GM12878 (cell line): ENCODE measurements around the gene RECQL5. TPM values are rescaled to one million over a fixed set of nuclear protein-coding genes. Genes with fewer than 3 reads are reported as not detected.

Source experiments
- BRCA1 ChIP-seq: IDR thresholded peaks from 2 replicates; pipeline ENCODE4 v1.6.1; 2011; ENCODE audit warnings: low read depth, low read length, improper control_type of control experiment
- CBFB ChIP-seq: IDR thresholded peaks from 2 replicates; pipeline ENCODE4 v1.6.1; 2016; ENCODE audit warnings: antibody characterized with exemption, low read depth
- CREB1 ChIP-seq: IDR thresholded peaks from 2 replicates; pipeline ENCODE4 v1.6.1; 2012; ENCODE audit warnings: low read depth, mild to moderate bottlenecking, inconsistent platforms
- FOS ChIP-seq: IDR thresholded peaks from 3 replicates; pipeline ENCODE4 v1.6.1; 2011; ENCODE audit warnings: borderline replicate concordance; ENCODE audit not compliant: insufficient read length; ENCODE audit errors: extremely low read depth
- GABPA ChIP-seq: IDR thresholded peaks from 2 replicates; pipeline ENCODE4 v1.6.1; 2014; ENCODE audit warnings: antibody characterized with exemption, low read depth, mild to moderate bottlenecking, inconsistent platforms
- HDAC2 ChIP-seq: fragments of 200-600 bp; sonication (generic); IDR thresholded peaks from 2 replicates; pipeline ENCODE4 v1.6.1; 2017
- MYB ChIP-seq: fragments of 150-350 bp; IDR thresholded peaks from 2 replicates; pipeline ENCODE4 v1.6.1; 2014; ENCODE audit warnings: mild to moderate bottlenecking, low read depth, low read length, borderline replicate concordance
- NR2C2 ChIP-seq: IDR thresholded peaks from 2 replicates; pipeline ENCODE4 v1.6.1; 2011; ENCODE audit warnings: borderline replicate concordance, low read depth; ENCODE audit not compliant: control insufficient read depth, insufficient read length
- NRF1 ChIP-seq: conservative IDR thresholded peaks from 2 replicates; pipeline ENCODE4 v1.6.1; 2011; ENCODE audit warnings: mild to moderate bottlenecking, low read depth, low read length, improper control_type of control experiment
- SMC3 ChIP-seq: IDR thresholded peaks from 2 replicates; pipeline ENCODE4 v1.6.1; 2011; ENCODE audit warnings: low read length, improper control_type of control experiment, borderline replicate concordance
- STAT1 ChIP-seq: fragments of 450-650 bp; conservative IDR thresholded peaks from 2 replicates; pipeline ENCODE4 v1.6.1; 2014; ENCODE audit warnings: antibody characterized with exemption, mild to moderate bottlenecking
- TCF3 ChIP-seq: IDR thresholded peaks from 2 replicates; pipeline ENCODE4 v1.6.1; 2012; ENCODE audit warnings: low read depth, mild to moderate bottlenecking, low read length, borderline replicate concordance; ENCODE audit not compliant: insufficient read depth
- ZNF207 ChIP-seq: fragments of 450-650 bp; IDR thresholded peaks from 2 replicates; pipeline ENCODE4 v1.6.1; 2014; ENCODE audit warnings: antibody characterized with exemption, mild to moderate bottlenecking, borderline replicate concordance
- ZNF622 ChIP-seq: fragments of 450-650 bp; IDR thresholded peaks from 2 replicates; pipeline ENCODE4 v1.6.1; 2017; ENCODE audit warnings: mild to moderate bottlenecking, inconsistent platforms
- polyA plus RNA-seq, 11 experiments: library from polyadenylated mRNA; depleted of rRNA in 4 of 11; unstranded in 6 of 11; stranded (reverse) in 5 of 11; fragments of >200 nt; fragmentation: Nextera tagmentation in 4 of 11; fragmentation: Illumina TruSeq in 1 of 11; extraction: Ambion mirVana in 4 of 11; extraction: Trizol in 1 of 11; gene quantifications; 1 replicate in 1 of 11; 2 replicates in 10 of 11; pipeline versions ENCODE4 v1.2.1 to v1.2.3, GENCODE V29; 2011 to 2016; ENCODE audit warnings: inconsistent platforms in 2 of 11, missing spikeins in 2 of 11, low read depth in 1 of 11
- total RNA-seq, 4 experiments: library from RNA; depleted of rRNA in 3 of 4; stranded (reverse); fragments of >200 nt in 3 of 4; fragmentation: Illumina TruSeq in 1 of 4; extraction: Trizol in 1 of 4; gene quantifications; 2 replicates each; pipeline versions ENCODE4 v1.2.1 to v1.2.3, GENCODE V29; 2013 to 2021
- TF ChIP-seq, protein P1 (sequence below): IDR thresholded peaks from 2 replicates; pipeline ENCODE4 v1.6.1; 2011; ENCODE audit warnings: mild to moderate bottlenecking, low read depth, low read length, moderate library complexity; ENCODE audit not compliant: insufficient replicate concordance
- TF ChIP-seq, protein P2 (sequence below): fragments of 450-650 bp; IDR thresholded peaks from 2 replicates; pipeline ENCODE4 v1.6.1; 2017; ENCODE audit warnings: antibody characterized with exemption, mild to moderate bottlenecking, moderate library complexity
- TF ChIP-seq, protein P3 (sequence below): IDR thresholded peaks from 2 replicates; pipeline ENCODE4 v1.6.1; 2012; ENCODE audit warnings: low read depth, low read length, improper control_type of control experiment
- TF ChIP-seq, protein P4 (sequence below), 3 experiments: IDR thresholded peaks in 2 of 3; conservative IDR thresholded peaks in 1 of 3; 2 replicates each; pipeline ENCODE4 v1.5.1; 2011; ENCODE audit warnings: low read depth in 3 of 3, low read length in 3 of 3, mild to moderate bottlenecking in 3 of 3, control low read depth in 2 of 3, moderate library complexity in 2 of 3, inconsistent platforms in 1 of 3, mixed read lengths in 1 of 3; ENCODE audit not compliant: control insufficient read depth in 2 of 3, insufficient read depth in 1 of 3; ENCODE audit errors: extremely low read depth in 1 of 3
- TF ChIP-seq, protein P5 (sequence below): fragments of 450-650 bp; formaldehyde crosslinking; IDR thresholded peaks from 2 replicates; pipeline ENCODE4 v1.4.0; 2022; ENCODE audit warnings: mild to moderate bottlenecking, moderate library complexity

RECQL5 gene
- total and polyA plus RNA-seq, 10 of the 15 experiments (the other 5 are each of a cell fraction or from before 2014, with no cell fraction given), result 3.6 to 30.6 (median 20.1) TPM

DNA sequence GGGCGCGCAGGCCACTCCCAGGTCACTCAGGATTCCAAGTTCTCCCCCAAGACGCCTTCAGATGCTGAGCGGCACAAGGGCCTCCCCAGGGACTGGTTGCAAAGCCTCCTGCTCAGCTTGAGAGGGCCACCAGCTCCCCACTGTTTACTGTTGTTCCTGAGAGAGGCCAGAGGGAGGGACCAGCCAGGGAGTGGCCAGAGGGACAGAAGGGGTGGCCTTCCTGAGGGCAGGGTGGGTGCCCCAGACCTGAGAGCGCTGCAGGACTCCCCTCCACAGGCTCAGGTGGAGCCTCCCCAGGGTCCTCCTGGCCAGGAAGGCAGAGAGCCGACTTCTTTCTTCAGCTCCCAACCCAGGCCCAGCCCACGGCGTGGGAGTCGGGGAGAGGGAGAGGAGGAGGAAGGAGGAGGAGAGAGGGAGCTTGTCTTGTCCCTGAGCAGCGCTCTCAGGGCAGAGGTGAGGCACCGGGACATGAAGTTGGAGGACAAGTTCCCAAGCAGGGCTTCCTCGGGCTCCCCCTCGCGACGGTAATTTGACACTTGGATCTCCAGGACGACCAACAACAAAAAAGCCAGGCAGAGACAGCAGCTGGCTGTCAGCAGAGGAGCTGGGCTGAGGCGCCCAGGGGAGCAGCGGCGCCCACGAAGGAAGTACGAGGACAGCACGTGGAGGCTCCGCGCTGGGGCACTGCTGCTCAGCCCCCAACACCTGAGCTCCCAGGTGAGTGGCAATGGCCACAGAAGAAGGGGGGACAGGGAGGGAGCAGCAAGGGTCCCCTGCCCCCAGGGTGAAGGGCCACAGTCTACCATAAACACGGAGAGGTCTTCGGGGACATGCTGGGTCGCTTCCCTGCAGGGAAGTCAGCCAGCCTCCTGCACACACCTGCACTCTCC is 33.2 kb downstream of the RECQL5 start (continued):
- TF ChIP-seq NRF1 (no peak), CBFB (no peak), BRCA1 (no peak), HDAC2 (no peak), MYB (no peak), TCF3 (no peak), SMC3 (no peak), ZNF207 (no peak), STAT1 (no peak), ZNF622 (no peak), CREB1 (no peak), FOS (no peak), NR2C2 (no peak), GABPA (no peak)
- TF ChIP-seq, protein P1, sequence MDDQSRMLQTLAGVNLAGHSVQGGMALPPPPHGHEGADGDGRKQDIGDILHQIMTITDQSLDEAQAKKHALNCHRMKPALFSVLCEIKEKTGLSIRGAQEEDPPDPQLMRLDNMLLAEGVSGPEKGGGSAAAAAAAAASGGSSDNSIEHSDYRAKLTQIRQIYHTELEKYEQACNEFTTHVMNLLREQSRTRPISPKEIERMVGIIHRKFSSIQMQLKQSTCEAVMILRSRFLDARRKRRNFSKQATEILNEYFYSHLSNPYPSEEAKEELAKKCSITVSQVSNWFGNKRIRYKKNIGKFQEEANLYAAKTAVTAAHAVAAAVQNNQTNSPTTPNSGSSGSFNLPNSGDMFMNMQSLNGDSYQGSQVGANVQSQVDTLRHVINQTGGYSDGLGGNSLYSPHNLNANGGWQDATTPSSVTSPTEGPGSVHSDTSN, result peak; percentile 16
- TF ChIP-seq, protein P2, sequence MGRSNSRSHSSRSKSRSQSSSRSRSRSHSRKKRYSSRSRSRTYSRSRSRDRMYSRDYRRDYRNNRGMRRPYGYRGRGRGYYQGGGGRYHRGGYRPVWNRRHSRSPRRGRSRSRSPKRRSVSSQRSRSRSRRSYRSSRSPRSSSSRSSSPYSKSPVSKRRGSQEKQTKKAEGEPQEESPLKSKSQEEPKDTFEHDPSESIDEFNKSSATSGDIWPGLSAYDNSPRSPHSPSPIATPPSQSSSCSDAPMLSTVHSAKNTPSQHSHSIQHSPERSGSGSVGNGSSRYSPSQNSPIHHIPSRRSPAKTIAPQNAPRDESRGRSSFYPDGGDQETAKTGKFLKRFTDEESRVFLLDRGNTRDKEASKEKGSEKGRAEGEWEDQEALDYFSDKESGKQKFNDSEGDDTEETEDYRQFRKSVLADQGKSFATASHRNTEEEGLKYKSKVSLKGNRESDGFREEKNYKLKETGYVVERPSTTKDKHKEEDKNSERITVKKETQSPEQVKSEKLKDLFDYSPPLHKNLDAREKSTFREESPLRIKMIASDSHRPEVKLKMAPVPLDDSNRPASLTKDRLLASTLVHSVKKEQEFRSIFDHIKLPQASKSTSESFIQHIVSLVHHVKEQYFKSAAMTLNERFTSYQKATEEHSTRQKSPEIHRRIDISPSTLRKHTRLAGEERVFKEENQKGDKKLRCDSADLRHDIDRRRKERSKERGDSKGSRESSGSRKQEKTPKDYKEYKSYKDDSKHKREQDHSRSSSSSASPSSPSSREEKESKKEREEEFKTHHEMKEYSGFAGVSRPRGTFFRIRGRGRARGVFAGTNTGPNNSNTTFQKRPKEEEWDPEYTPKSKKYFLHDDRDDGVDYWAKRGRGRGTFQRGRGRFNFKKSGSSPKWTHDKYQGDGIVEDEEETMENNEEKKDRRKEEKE, result no peak
- TF ChIP-seq, protein P3, sequence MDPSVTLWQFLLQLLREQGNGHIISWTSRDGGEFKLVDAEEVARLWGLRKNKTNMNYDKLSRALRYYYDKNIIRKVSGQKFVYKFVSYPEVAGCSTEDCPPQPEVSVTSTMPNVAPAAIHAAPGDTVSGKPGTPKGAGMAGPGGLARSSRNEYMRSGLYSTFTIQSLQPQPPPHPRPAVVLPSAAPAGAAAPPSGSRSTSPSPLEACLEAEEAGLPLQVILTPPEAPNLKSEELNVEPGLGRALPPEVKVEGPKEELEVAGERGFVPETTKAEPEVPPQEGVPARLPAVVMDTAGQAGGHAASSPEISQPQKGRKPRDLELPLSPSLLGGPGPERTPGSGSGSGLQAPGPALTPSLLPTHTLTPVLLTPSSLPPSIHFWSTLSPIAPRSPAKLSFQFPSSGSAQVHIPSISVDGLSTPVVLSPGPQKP, result no peak
- TF ChIP-seq, protein P4, sequence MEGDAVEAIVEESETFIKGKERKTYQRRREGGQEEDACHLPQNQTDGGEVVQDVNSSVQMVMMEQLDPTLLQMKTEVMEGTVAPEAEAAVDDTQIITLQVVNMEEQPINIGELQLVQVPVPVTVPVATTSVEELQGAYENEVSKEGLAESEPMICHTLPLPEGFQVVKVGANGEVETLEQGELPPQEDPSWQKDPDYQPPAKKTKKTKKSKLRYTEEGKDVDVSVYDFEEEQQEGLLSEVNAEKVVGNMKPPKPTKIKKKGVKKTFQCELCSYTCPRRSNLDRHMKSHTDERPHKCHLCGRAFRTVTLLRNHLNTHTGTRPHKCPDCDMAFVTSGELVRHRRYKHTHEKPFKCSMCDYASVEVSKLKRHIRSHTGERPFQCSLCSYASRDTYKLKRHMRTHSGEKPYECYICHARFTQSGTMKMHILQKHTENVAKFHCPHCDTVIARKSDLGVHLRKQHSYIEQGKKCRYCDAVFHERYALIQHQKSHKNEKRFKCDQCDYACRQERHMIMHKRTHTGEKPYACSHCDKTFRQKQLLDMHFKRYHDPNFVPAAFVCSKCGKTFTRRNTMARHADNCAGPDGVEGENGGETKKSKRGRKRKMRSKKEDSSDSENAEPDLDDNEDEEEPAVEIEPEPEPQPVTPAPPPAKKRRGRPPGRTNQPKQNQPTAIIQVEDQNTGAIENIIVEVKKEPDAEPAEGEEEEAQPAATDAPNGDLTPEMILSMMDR (IDR thresholded peaks at IDR 0.05 in 2 of 3, conservative IDR thresholded peaks at IDR 0.05 in 1 of 3; ENCODE audit: control insufficient read depth in 2 of 3, extremely low read depth in 1 of 3, insufficient read depth in 1 of 3, low read depth in 3 of 3, low read length in 3 of 3), result peak; percentile 42 to 64 (median 62); a peak in 5 of 6 replicates
- TF ChIP-seq, protein P5, sequence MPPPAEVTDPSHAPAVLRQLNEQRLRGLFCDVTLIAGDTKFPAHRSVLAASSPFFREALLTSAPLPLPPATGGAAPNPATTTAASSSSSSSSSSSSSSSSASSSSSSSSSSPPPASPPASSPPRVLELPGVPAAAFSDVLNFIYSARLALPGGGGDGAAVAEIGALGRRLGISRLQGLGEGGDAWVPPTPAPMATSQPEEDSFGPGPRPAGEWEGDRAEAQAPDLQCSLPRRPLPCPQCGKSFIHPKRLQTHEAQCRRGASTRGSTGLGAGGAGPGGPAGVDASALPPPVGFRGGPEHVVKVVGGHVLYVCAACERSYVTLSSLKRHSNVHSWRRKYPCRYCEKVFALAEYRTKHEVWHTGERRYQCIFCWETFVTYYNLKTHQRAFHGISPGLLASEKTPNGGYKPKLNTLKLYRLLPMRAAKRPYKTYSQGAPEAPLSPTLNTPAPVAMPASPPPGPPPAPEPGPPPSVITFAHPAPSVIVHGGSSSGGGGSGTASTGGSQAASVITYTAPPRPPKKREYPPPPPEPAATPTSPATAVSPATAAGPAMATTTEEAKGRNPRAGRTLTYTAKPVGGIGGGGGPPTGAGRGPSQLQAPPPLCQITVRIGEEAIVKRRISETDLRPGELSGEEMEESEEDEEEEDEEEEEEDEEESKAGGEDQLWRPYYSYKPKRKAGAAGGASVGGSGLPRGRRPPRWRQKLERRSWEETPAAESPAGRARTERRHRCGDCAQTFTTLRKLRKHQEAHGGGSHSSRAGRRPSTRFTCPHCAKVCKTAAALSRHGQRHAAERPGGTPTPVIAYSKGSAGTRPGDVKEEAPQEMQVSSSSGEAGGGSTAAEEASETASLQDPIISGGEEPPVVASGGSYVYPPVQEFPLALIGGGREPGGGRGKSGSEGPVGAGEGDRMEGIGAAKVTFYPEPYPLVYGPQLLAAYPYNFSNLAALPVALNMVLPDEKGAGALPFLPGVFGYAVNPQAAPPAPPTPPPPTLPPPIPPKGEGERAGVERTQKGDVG (CRISPR knock-in tag), result no peak
